Measurements from ENCODE around the gene COL6A2. TPM values are rescaled to one million over a fixed set of nuclear protein-coding genes. Genes with fewer than 3 reads are reported as not detected.

Gene COL6A2
- total and polyA plus RNA-seq, 2 donors (not counting 1 experiment from before 2014, with no cell fraction given), result 1.2 to 2.1 TPM

- POLR2A ChIA-PET, result no interaction called here
- H2AFZ ChIP-seq (ENCODE audit: insufficient read depth, low read depth, low read length, poor library complexity, severe bottlenecking), result no peak overlapping the region
- WGBS (ENCODE audit: insufficient coverage), result 66% methylated on average over 3 of the region's 4 CpGs
- no peaks in the 10 kb centered on the region for H3K36me3 ChIP-seq (replicated peaks in 1 of 2; ENCODE audit: control extremely low read depth in 1 of 2, control insufficient read depth in 1 of 2, extremely low read depth in 1 of 2, insufficient read depth in 2 of 2, low read length in 1 of 2)
- H4K20me1 ChIP-seq (ENCODE audit: control insufficient read depth, insufficient read depth, low read length, poor library complexity, severe bottlenecking), result no peaks in the 10 kb centered on the region
- CTCF ChIA-PET, result interaction anchor here (0.8 to 2.8 kb wide), 6 partner anchors 14 to 492 kb away, joined by 3 to 17 read pairs (median 4); partner anchors contain the start of genes MCM3AP and YBEY
- H3K27me3 ChIP-seq (replicated peaks in 1 of 4; ENCODE audit: control extremely low read depth in 1 of 4, control insufficient read depth in 3 of 4, insufficient read depth in 4 of 4, low read length in 3 of 4), result no peaks in the 10 kb centered on the region
- H3K27ac ChIP-seq (ENCODE audit: low read length in 2 of 2), result no peak overlapping the region
- H3K9ac ChIP-seq (ENCODE audit: low read length), result no peak overlapping the region
- H3K9me3 ChIP-seq (ENCODE audit: control extremely low read depth in 1 of 3, control insufficient read depth in 2 of 3, insufficient read depth in 1 of 3, low read length in 2 of 3), result peaks cover 0 to 9% (median 0%) of the 10 kb centered on the region in 3 donors
- H3K27me3 Mint-ChIP-seq, result no peaks in the 10 kb centered on the region
- DNase-seq (no peak), ATAC-seq (ENCODE audit: low read depth) (no peak)
- peaks cover 0 to 5% of the 10 kb centered on the region in 2 donors for H3K4me1 ChIP-seq (ENCODE audit: control insufficient read depth in 2 of 2, insufficient read depth in 2 of 2, low read length in 2 of 2)
- peak overlapping the region; percentile 26 for H3K4me3 Mint-ChIP-seq
- H3K4me3 ChIP-seq (ENCODE audit: control extremely low read depth in 1 of 5, extremely low read depth in 1 of 5, insufficient read depth in 1 of 5, low read depth in 2 of 5, low read length in 4 of 5), result no peak overlapping the region
- peaks cover 8% of the 10 kb centered on the region for H3K4me1 Mint-ChIP-seq
- intact Hi-C loops (cut with micrococcal nuclease), result no loop called here
- TF ChIP-seq EZH2 (IDR thresholded peaks at IDR 0.05; ENCODE audit: borderline replicate concordance, insufficient read depth, low read depth, low read length, poor library complexity, severe bottlenecking), result no peak
- TF ChIP-seq CTCF (IDR thresholded peaks at IDR 0.05), result no peak
- H3K79me2 ChIP-seq (ENCODE audit: control insufficient read depth, insufficient read depth, low read length), result no peaks in the 10 kb centered on the region
- H3K27ac Mint-ChIP-seq, result peak overlapping the region; percentile 59
- no peaks in the 10 kb centered on the region for H3K9me3 Mint-ChIP-seq (ENCODE audit: insufficient read depth)
- no peak overlapping the region for H3K4me2 ChIP-seq (replicated peaks; ENCODE audit: low read depth, low read length, poor library complexity, severe bottlenecking)
Observed at GRCh38 chr21:46144464-46145070, 46.7 kb downstream of the COL6A2 start.

- 98% methylated on average over 31 of the region's 51 CpGs for WGBS (ENCODE audit: insufficient coverage)
- intact Hi-C loops (cut with micrococcal nuclease), result no loop called here
- H4K20me1 ChIP-seq (ENCODE audit: control insufficient read depth, insufficient read depth, low read length, poor library complexity, severe bottlenecking), result no peaks in the 10 kb centered on the region
- no peak for DNase-seq
- no peak overlapping the region for H3K27ac ChIP-seq (ENCODE audit: low read length in 2 of 2)
- TF ChIP-seq EZH2 (IDR thresholded peaks at IDR 0.05; ENCODE audit: borderline replicate concordance, insufficient read depth, low read depth, low read length, poor library complexity, severe bottlenecking) (no peak), CTCF (IDR thresholded peaks at IDR 0.05) (no peak)
- no peak for ATAC-seq (ENCODE audit: low read depth)
- H3K9me3 Mint-ChIP-seq (ENCODE audit: insufficient read depth), result no peaks in the 10 kb centered on the region
- H3K27me3 ChIP-seq (replicated peaks in 1 of 4; ENCODE audit: control extremely low read depth in 1 of 4, control insufficient read depth in 3 of 4, insufficient read depth in 4 of 4, low read length in 3 of 4), result no peaks in the 10 kb centered on the region
- H3K4me3 ChIP-seq (ENCODE audit: control extremely low read depth in 1 of 5, extremely low read depth in 1 of 5, insufficient read depth in 1 of 5, low read depth in 2 of 5, low read length in 4 of 5), result no peak overlapping the region
- POLR2A ChIA-PET, result no interaction called here
- no peak overlapping the region for H2AFZ ChIP-seq (ENCODE audit: insufficient read depth, low read depth, low read length, poor library complexity, severe bottlenecking)
- H3K4me2 ChIP-seq (replicated peaks; ENCODE audit: low read depth, low read length, poor library complexity, severe bottlenecking), result no peak overlapping the region
- H3K36me3 ChIP-seq (replicated peaks in 1 of 2; ENCODE audit: control extremely low read depth in 1 of 2, control insufficient read depth in 1 of 2, extremely low read depth in 1 of 2, insufficient read depth in 2 of 2, low read length in 1 of 2), result no peaks in the 10 kb centered on the region
- H3K27me3 Mint-ChIP-seq, result no peaks in the 10 kb centered on the region
- H3K27ac Mint-ChIP-seq, result no peak overlapping the region
- H3K9me3 ChIP-seq (ENCODE audit: control extremely low read depth in 1 of 3, control insufficient read depth in 2 of 3, insufficient read depth in 1 of 3, low read length in 2 of 3), result peaks cover 0 to 9% (median 0%) of the 10 kb centered on the region in 3 donors
- H3K4me1 ChIP-seq (ENCODE audit: control insufficient read depth in 2 of 2, insufficient read depth in 2 of 2, low read length in 2 of 2), result peaks cover 0 to 5% of the 10 kb centered on the region in 2 donors
- CTCF ChIA-PET, result no interaction called here
- H3K4me3 Mint-ChIP-seq, result no peak overlapping the region
- no peak overlapping the region for H3K9ac ChIP-seq (ENCODE audit: low read length)
- H3K4me1 Mint-ChIP-seq, result peaks cover 8% of the 10 kb centered on the region
- no peaks in the 10 kb centered on the region for H3K79me2 ChIP-seq (ENCODE audit: control insufficient read depth, insufficient read depth, low read length)
Observed at GRCh38 chr21:46145159-46145839, 47.4 kb downstream of the COL6A2 start.

Data from B cell (primary cell).